NCI-H128 (cell line): Measurements from ENCODE around the gene PCMTD2.

ENCODE experiments used
- DNase-seq: peaks from one replicate; lab custom pipeline; 2025; ENCODE audit not compliant: unreplicated experiment; lab: John Stamatoyannopoulos, UW

Gene PCMTD2

DNA sequence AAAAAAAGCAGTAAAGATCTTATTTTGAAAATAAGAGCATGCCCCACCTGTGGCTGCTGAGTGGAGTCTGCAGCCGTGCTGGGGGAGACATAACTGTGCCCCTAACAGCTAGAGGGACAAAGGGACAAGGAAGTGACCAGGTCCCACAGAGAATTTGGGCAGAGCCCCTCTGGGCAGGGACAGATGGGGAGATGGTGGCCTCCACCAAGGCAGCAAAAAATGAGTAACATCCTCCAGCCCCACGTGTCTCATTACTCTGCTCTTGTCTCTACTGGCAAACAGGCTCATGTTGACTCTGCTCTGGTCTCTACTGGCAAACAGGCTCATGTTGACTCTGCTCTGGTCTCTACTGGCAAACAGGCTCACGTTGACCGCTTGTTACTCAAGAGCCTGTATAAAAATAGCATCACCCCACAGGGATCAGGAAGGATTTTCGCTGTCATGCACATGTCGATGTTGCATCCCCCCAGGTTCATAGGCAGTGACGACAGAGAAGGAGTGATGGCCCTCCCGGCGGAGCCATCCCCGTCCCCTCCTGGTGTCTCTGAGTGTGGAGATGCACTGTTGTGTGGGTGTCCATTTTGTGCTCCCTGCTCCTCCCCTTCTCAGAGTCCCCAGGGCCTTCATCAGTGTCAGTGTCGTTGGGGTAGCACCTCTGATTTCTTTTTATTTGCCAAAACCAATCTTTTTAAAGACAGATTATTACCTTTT lies 17.3 kb upstream of the PCMTD2 start:
- no peak for DNase-seq

GRCh38 chr20:64238851-64239387 lies 16.6 kb upstream of the PCMTD2 start:
- no peak for DNase-seq

DNA sequence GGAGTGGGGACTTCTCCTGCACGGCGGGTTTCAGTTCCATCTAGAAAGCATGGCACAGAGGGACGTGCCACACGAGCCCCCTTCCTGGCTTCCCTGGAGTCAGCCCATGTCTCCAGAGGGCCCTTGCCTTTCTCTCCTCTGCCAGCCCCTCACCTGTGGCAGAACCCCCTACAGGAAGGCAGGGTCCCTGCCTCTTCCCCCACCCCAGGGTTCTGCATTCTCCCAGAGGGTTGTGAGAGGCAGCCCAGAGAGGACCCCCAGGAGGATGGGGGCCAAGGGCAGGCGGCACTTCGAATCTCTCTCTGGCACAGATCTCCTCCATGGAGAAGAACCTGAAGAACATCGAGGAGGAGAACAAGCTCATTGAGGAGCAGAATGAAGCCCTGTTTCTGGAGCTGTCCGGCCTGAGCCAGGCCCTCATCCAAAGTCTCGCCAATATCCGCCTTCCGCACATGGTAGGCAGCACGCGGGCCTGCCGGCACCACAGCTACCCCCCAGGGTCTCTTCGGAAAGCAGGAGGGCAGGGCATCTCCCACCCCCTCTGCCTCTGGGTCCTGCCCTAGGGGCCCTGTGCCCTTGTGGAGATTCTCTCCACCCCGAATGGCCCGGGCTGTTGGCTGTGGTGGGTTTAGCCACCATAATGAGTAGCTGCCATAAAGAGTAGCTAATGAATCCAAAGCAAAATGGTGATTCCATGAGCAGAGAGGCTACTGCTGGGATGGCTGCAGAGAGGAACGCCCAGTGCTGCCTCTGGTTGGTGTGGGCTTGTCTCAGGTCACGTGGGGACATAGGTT lies 15.9 kb upstream of the PCMTD2 start:
- DNase-seq: no peak

- DNase-seq: no peak
Observed at GRCh38 chr20:64240243-64241015, 15.1 kb upstream of the PCMTD2 start.

- DNase-seq: no peak
Observed at GRCh38 chr20:64241061-64241460, 14.5 kb upstream of the PCMTD2 start.

DNA sequence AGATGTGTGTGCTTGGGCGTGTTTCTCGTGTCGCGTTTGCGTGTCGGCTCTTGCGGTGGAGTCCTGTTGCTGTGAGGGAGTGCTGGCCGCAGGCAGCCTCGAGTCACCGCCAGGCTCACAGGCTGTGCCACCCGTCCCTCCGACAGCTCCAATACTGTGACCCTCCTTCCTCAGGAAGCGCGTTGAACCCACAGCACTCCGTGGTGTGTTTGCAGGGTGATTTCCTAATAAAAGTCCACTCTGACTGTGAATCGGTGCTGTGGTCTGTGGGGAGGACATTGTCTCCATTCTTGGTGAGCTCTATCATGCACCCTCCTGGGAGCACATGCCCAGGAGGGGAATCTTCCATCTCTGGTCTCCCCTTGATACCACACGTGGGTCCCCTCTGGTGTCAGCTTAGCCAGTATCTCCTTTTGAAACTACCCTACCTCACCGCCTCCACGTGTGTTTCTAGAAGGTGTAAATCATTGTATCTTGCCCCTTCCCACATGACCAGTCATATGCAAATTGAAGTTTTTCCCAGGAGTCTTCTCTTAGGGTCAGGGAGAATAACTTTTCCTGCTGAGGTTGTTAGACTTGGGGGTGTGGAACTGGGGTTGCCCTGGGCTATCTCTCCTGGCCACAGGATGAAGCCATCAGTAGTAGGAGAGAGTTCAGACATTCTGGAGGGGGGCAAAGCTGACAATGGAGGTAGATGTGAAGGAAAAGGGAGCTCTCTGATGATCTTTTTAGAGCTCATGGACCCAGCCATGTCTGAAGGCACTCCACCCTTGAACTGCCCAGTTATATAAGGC lies 13.3 kb upstream of the PCMTD2 start:
- no peak for DNase-seq

DNA sequence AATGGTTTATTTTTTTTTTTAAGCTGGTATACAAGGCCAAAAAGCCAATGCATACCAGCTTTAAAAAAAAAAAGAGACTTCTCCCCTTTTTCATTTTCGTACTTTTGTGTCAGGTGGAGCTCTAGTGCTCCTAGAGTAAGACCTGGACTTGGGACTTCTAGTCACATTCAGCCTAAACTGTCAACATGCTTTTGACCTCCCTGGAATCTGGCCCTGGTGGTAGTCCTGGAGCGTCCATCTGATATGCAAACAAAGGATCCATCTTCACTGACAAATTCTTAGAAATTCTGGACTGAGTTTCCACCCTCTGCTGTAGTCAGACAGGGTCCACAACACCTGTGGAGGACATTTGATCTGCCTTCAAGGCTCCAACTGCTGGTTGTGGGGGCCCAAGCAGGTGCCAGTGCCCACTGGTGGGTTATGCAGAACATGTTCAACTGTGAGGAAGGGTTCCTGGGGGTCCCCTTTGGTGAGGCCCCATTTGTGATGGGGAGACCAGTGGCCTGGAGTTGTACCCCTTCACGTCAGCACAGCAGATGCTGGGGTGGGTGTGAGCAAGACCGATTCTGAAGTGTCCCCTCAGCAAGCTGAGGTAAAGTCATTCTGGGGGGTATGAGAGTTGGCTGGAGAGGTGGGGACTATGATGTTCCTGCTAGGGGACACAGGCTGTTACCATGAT lies 12.6 kb upstream of the PCMTD2 start:
- no peak for DNase-seq

GRCh38 chr20:64244281-64244805 lies 11.2 kb upstream of the PCMTD2 start:
- DNase-seq: no peak

- no peak for DNase-seq
Observed at GRCh38 chr20:64244870-64245603, 10.5 kb upstream of the PCMTD2 start.

GRCh38 chr20:64245746-64246595 lies 9.6 kb upstream of the PCMTD2 start:
- DNase-seq: no peak

GRCh38 chr20:64246616-64247306 lies 8.8 kb upstream of the PCMTD2 start:
- DNase-seq: no peak

- DNase-seq: no peak
Observed at GRCh38 chr20:64247307-64247618, 8.3 kb upstream of the PCMTD2 start.

GRCh38 chr20:64247970-64248841 lies 7.3 kb upstream of the PCMTD2 start:
- DNase-seq: no peak

DNA sequence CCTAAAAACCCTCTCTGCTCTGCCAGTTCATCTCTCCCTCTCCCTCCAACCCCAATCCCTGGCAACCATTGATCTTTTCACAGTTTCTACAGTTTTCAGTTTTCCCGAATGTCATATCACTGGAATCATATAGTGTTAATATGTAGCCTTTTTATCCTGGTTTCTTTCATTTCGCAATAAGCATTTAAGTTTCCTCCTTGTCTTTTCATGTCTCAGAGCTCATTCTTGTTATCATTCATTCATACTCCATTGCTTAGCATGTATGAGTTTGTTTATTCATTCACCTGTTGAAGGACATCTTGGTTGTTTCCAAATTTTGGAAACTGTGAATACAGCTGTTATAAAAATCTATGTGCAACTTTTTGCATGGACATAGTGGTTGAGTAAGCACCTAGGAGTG lies 5.5 kb upstream of the PCMTD2 start:
- DNase-seq: no peak

DNA sequence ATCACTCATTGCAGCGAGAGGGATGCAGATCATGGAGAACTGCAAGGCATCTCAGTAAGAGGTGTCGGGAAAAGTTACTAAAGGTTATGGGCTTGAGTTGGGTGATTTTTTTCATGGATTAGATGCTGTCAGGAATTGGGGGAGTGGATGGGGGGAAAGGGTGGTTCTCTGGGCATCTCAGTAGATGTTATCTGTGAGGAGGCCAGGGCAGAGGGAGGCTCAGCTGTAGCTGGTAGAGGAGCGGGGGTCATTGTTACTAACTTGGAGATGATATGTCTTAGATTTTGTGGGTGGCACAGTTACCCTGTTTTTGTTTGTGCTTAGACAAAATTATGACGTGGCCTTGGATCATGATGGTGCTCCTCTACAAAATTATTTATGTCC lies 2.6 kb upstream of the PCMTD2 start:
- no peak for DNase-seq

- no peak for DNase-seq
Observed at GRCh38 chr20:64253443-64253842, 2.1 kb upstream of the PCMTD2 start.

- no peak for DNase-seq
Observed at GRCh38 chr20:64254156-64254555, 1.4 kb upstream of the PCMTD2 start.
